Thyroid gland (tissue), 4 donors: ENCODE results near the gene SUPT3H. TPM values are rescaled to one million over a fixed set of nuclear protein-coding genes. Genes with fewer than 3 reads are reported as not detected.

Experiments used
- DNase-seq, 2 donors: peaks; one replicate each; pipeline ENCODE4 v3.0.0-alpha.2; 2019
- H3K27ac ChIP-seq, 3 donors: fragments of 200-600 bp; sonication (generic); 1 replicate in 2 of 3; 2 replicates in 1 of 3; pipeline ENCODE4 v1.5.1; 2016 to 2019; ENCODE audit warnings: mild to moderate bottlenecking in 1 of 3, moderate library complexity in 1 of 3
- H3K27me3 ChIP-seq: fragments of 200-600 bp; sonication (generic); one replicate; pipeline ENCODE4 v1.5.1; 2019
- H3K36me3 ChIP-seq, 2 donors: fragments of 200-600 bp; sonication (generic); one replicate each; pipeline ENCODE4 v1.5.1; 2016 to 2019
- H3K4me1 ChIP-seq, 2 donors: fragments of 200-600 bp; sonication (generic); one replicate each; pipeline ENCODE4 v1.5.1; 2017 to 2019
- H3K4me3 ChIP-seq, 3 donors: fragments of 200-600 bp; sonication (generic); replicated peaks in 1 of 3; 1 replicate in 2 of 3; 2 replicates in 1 of 3; pipeline ENCODE4 v1.5.1; 2016; ENCODE audit warnings: mild to moderate bottlenecking in 1 of 3
- H3K9me3 ChIP-seq: fragments of 200-600 bp; sonication (generic); one replicate; pipeline ENCODE4 v1.5.1; 2017
- CTCF ChIP-seq, 6 experiments: fragments of 200-600 bp in 3 of 6; fragments of 450-650 bp in 3 of 6; sonication (generic) in 3 of 6; IDR thresholded peaks; one replicate each; pipeline ENCODE4 v1.5.1; 2016 to 2019; ENCODE audit warnings: antibody characterized with exemption in 6 of 6, mild to moderate bottlenecking in 2 of 6, inconsistent platforms in 1 of 6, moderate library complexity in 1 of 6
- POLR2A ChIP-seq, 2 donors: fragments of 450-650 bp; IDR thresholded peaks; one replicate each; pipeline ENCODE4 v1.6.1; 2017; ENCODE audit warnings: antibody characterized with exemption in 2 of 2, mild to moderate bottlenecking in 2 of 2, moderate library complexity in 1 of 2
- WGBS, 2 donors: methylation state at CpG; one replicate each; pipeline ENCODE4 v1.1.5; 2017; 5-methylcytosine and 5-hydroxymethylcytosine counted together
- intact Hi-C: fragments of 100-400 bp; cut with DNase I; formaldehyde crosslinking; loops from one replicate; pipeline ENCODE4 v1.15.1; 2023
- total RNA-seq, 4 donors: library from RNA; depleted of rRNA; stranded (reverse); fragments of >200 nt; gene quantifications; one replicate each; pipeline ENCODE4 v1.2.3, GENCODE V29; 2016

SUPT3H gene
- total RNA-seq, 4 donors from 2014 or later, result 9.8 to 21.6 (median 11.1) TPM

- WGBS, 2 donors, result 75 to 85% methylated on average over 3 of the region's 3 CpGs
- Histone ChIP-seq H3K36me3 (no peaks in the 10 kb centered on the region), H3K27me3 (peaks cover 27% of the 10 kb centered on the region), H3K4me1 (peaks cover 9 to 15% of the 10 kb centered on the region in 2 donors), H3K27ac (no peak overlapping the region), H3K4me3 (no peak overlapping the region), H3K9me3 (no peaks in the 10 kb centered on the region)
- no peak for TF ChIP-seq CTCF (IDR thresholded peaks at IDR 0.05)
- TF ChIP-seq POLR2A (IDR thresholded peaks at IDR 0.05), result no peak
- intact Hi-C loops, result no loop called here
- no peak for DNase-seq
Measured at GRCh38 chr6:45415788-45416518, 38.2 kb upstream of the SUPT3H start.

GRCh38 chr6:45415315-45415714 lies 37.6 kb upstream of the SUPT3H start:
- H3K4me1 ChIP-seq, result peaks cover 8 to 10% of the 10 kb centered on the region in 2 donors
- H3K27ac ChIP-seq, result no peak overlapping the region
- no peaks in the 10 kb centered on the region for H3K9me3 ChIP-seq
- H3K4me3 ChIP-seq, result no peak overlapping the region
- TF ChIP-seq CTCF (IDR thresholded peaks at IDR 0.05) (no peak), POLR2A (IDR thresholded peaks at IDR 0.05) (no peak)
- WGBS, 2 donors, result 50 to 64% methylated on average over 2 of the region's 2 CpGs
- intact Hi-C loops, result no loop called here
- no peaks in the 10 kb centered on the region for H3K36me3 ChIP-seq
- H3K27me3 ChIP-seq, result peaks cover 21% of the 10 kb centered on the region
- DNase-seq, result no peak

- no peaks in the 10 kb centered on the region for H3K36me3 ChIP-seq
- H3K4me3 ChIP-seq, result no peak overlapping the region
- H3K4me1 ChIP-seq, result no peaks in the 10 kb centered on the region
- TF ChIP-seq POLR2A (IDR thresholded peaks at IDR 0.05), result no peak
- TF ChIP-seq CTCF (IDR thresholded peaks at IDR 0.05), result no peak
- intact Hi-C loops, result no loop called here
- WGBS, 2 donors, result 87 to 90% methylated on average over 5 of the region's 5 CpGs
- no peaks in the 10 kb centered on the region for H3K9me3 ChIP-seq
- no peak for DNase-seq
- peaks cover 8% of the 10 kb centered on the region for H3K27me3 ChIP-seq
- H3K27ac ChIP-seq, result no peak overlapping the region
Measured at GRCh38 chr6:45411959-45412358, 34.2 kb upstream of the SUPT3H start.

- intact Hi-C loops, result no loop called here
- DNase-seq, result no peak
- no peaks in the 10 kb centered on the region for H3K36me3 ChIP-seq
- TF ChIP-seq CTCF (IDR thresholded peaks at IDR 0.05), result no peak
- no peak for TF ChIP-seq POLR2A (IDR thresholded peaks at IDR 0.05)
- no peaks in the 10 kb centered on the region for H3K27me3 ChIP-seq
- no peaks in the 10 kb centered on the region for H3K4me1 ChIP-seq
- no peak overlapping the region for H3K4me3 ChIP-seq
- WGBS, 2 donors, result 83 to 87% methylated on average over 2 of the region's 2 CpGs
- no peak overlapping the region for H3K27ac ChIP-seq
- no peaks in the 10 kb centered on the region for H3K9me3 ChIP-seq
Measured at GRCh38 chr6:45400021-45400420, 22.3 kb upstream of the SUPT3H start.

- H3K9me3 ChIP-seq, result no peaks in the 10 kb centered on the region
- intact Hi-C loops, result no loop called here
- H3K4me3 ChIP-seq, result no peak overlapping the region
- H3K4me1 ChIP-seq, result no peaks in the 10 kb centered on the region
- no peaks in the 10 kb centered on the region for H3K36me3 ChIP-seq
- H3K27ac ChIP-seq, result no peak overlapping the region
- 59 to 68% methylated on average over 2 of the region's 2 CpGs for WGBS, 2 donors
- no peak for DNase-seq
- TF ChIP-seq CTCF (IDR thresholded peaks at IDR 0.05) (no peak), POLR2A (IDR thresholded peaks at IDR 0.05) (no peak)
- no peaks in the 10 kb centered on the region for H3K27me3 ChIP-seq
Measured at GRCh38 chr6:45398075-45398813, 20.5 kb upstream of the SUPT3H start.
